PC-3 (cell line): ENCODE results near the gene CPEB2. TPM values are rescaled to one million over a fixed set of nuclear protein-coding genes. Genes with fewer than 3 reads are reported as not detected.

Experiments
- ATAC-seq: fragments of 200-7000 bp; cut with Tn5 transposase; 2 replicates; pipeline ENCODE4 v1.9.1; 2020; ENCODE audit warnings: mild to moderate bottlenecking, moderate library complexity
- BruUV-seq: library from RNA; stranded (reverse); fragments of 400-500 nt; replicated peaks from 2 replicates; lab custom pipeline; 2021; lab: Mats Ljungman, UMichigan
- CTCF ChIA-PET: fragments of 300-600 bp; sonication (Branson Sonifier 250); formaldehyde crosslinking; loops from one replicate; lab custom pipeline; 2022; ENCODE audit warnings: antibody characterized with exemption; lab: Charles Lee
- POLR2A ChIA-PET: fragments of 300-600 bp; sonication (Branson Sonifier 250); formaldehyde crosslinking; loops from one replicate; lab custom pipeline; 2022; ENCODE audit warnings: antibody characterized with exemption; ENCODE audit not compliant: unreplicated experiment; lab: Charles Lee
- DNase-seq: peaks from one replicate; pipeline ENCODE4 v3.0.0-alpha.2; 2015
- H2AFZ ChIP-seq: fragments of 300-600 bp; sonication (generic); 2 replicates; pipeline ENCODE4 v1.6.0; 2016; ENCODE audit warnings: antibody characterized with exemption, low read length
- H3F3A ChIP-seq: fragments of 300-600 bp; sonication (generic); one replicate; pipeline ENCODE4 v1.6.0; 2017; ENCODE audit warnings: antibody characterized with exemption, low read length, control low read depth, mild to moderate bottlenecking; ENCODE audit not compliant: unreplicated experiment
- H3K27ac ChIP-seq: fragments of 300-600 bp; sonication (generic); 2 replicates; pipeline ENCODE4 v1.5.1; 2016; ENCODE audit warnings: mild to moderate bottlenecking, low read length
- H3K27me3 ChIP-seq: fragments of 300-600 bp; sonication (generic); 2 replicates; pipeline ENCODE4 v1.6.1; 2016; ENCODE audit warnings: low read length, mixed read lengths
- H3K36me3 ChIP-seq: fragments of 300-600 bp; sonication (generic); 2 replicates; pipeline ENCODE4 v1.6.1; 2016; ENCODE audit warnings: low read depth, mixed run types, low read length, mixed read lengths
- H3K4me1 ChIP-seq: fragments of 300-600 bp; sonication (generic); 2 replicates; pipeline ENCODE4 v1.5.1; 2016; ENCODE audit warnings: low read length; ENCODE audit not compliant: insufficient read depth
- H3K4me2 ChIP-seq: fragments of 300-600 bp; sonication (generic); 2 replicates; pipeline ENCODE4 v1.6.0; 2016; ENCODE audit warnings: low read length
- H3K4me3 ChIP-seq: fragments of 300-600 bp; sonication (generic); 2 replicates; pipeline ENCODE4 v1.5.1; 2016; ENCODE audit warnings: mild to moderate bottlenecking, low read length, mixed read lengths
- H3K79me2 ChIP-seq: fragments of 300-600 bp; sonication (generic); 2 replicates; pipeline ENCODE4 v1.6.1; 2017; ENCODE audit warnings: low read length, mixed read lengths
- H3K9ac ChIP-seq: fragments of 300-600 bp; sonication (generic); 2 replicates; pipeline ENCODE4 v1.6.0; 2016; ENCODE audit warnings: mild to moderate bottlenecking, low read length
- H3K9me2 ChIP-seq: fragments of 300-600 bp; sonication (generic); replicated peaks from 2 replicates; pipeline ENCODE4 v1.6.1; 2016; ENCODE audit warnings: mixed run types, low read length, mixed read lengths
- H3K9me3 ChIP-seq: fragments of 300-600 bp; sonication (generic); 2 replicates; pipeline ENCODE4 v1.6.1; 2016; ENCODE audit warnings: low read length, mixed read lengths
- H4K20me1 ChIP-seq: fragments of 300-600 bp; sonication (generic); 2 replicates; pipeline ENCODE4 v1.6.1; 2016; ENCODE audit warnings: low read length, mixed read lengths
- CTCF ChIP-seq: fragments of 300-600 bp; sonication (generic); conservative IDR thresholded peaks from 2 replicates; pipeline ENCODE4 v1.5.1; 2017; ENCODE audit warnings: antibody characterized with exemption, low read depth, mild to moderate bottlenecking, low read length
- EZH2 ChIP-seq: fragments of 300-600 bp; sonication (generic); IDR thresholded peaks from one replicate; pipeline ENCODE4 v1.6.1; 2017; ENCODE audit warnings: antibody characterized with exemption, mild to moderate bottlenecking, low read length; ENCODE audit not compliant: unreplicated experiment
- EZH2phosphoT487 ChIP-seq: fragments of 300-600 bp; sonication (generic); IDR thresholded peaks from 2 replicates; pipeline ENCODE4 v1.6.1; 2018; ENCODE audit warnings: mild to moderate bottlenecking, antibody characterized with exemption, low read length, borderline replicate concordance
- intact Hi-C: fragments of 100-400 bp; cut with micrococcal nuclease; formaldehyde crosslinking; loops from 2 replicates; pipeline ENCODE4 v1.9.0; 2023
- total RNA-seq: library from RNA; depleted of rRNA; stranded (reverse); fragments of >200 nt; gene quantifications from 2 replicates; pipeline ENCODE4 v1.2.3, GENCODE V29; 2014

Gene CPEB2
- total RNA-seq, 1 experiment from 2014 or later, result 1.8 TPM

DNA sequence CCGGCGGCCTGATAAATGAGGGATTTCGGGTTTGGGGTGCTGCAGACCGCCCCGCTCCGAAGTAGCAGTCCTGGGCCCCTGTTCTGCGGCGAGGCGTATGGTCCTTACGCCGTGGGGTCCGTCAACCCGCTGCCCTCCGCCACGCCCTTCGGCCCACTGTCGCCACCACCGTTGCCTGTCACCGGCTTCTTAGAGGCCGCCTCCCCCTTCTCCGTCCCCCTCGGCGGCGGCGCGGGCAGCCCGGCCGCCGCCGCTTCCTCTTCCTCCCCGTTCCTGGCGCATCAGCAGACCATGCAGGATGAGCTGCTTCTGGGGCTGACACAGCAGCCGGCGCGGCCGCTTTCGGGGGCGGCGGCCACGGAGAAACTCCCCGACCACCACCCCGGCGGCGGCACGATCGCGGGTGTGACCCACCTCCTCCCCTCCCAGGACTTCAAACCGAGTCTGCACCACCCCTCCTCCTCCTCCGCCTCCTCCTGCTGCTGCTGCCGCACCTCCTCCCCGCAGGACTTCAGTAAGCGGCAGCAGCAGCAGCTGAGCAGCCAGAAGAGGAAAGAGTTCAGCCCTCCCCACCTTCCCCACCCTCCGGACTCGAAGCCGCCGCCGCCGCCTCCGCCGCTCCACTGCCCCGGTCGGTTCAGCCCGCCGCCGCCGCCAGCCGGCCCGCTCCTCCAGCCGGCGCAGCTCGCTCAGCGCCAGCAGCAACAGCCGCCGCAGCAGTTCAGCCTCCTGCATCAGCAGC, 549 bp downstream of the CPEB2 start:
- Histone ChIP-seq H3F3A (no peaks in the 10 kb centered on the region), H2AFZ (peak overlapping the region; percentile 98), H4K20me1 (peaks cover 9% of the 10 kb centered on the region; the same call in 1 of the 2 replicates), H3K4me2 (peak overlapping the region; percentile 93), H3K27ac (peak overlapping the region; percentile 83), H3K9me3 (no peaks in the 10 kb centered on the region), H3K9me2 (no peaks in the 10 kb centered on the region), H3K36me3 (no peaks in the 10 kb centered on the region), H3K27me3 (no peaks in the 10 kb centered on the region), H3K9ac (peak overlapping the region; percentile 78), H3K4me1 (peaks cover 17% of the 10 kb centered on the region; the same call in 1 of the 2 replicates), H3K4me3 (peak overlapping the region; percentile 96), H3K79me2 (peaks cover 39% of the 10 kb centered on the region)
- DNase-seq (peak; percentile 59), ATAC-seq (peak; percentile 23)
- ChIA-PET CTCF (no interaction called here), POLR2A (interaction anchor here (0.7 kb wide), 1 partner anchor 195 kb away, joined by 10 read pairs; no protein-coding TSS in a partner anchor)
- no TSS peak for BruUV-seq
- intact Hi-C loops, result loop anchor here (2.0 to 10.0 kb wide), 5 partner anchors 118 to 1348 kb away; no protein-coding TSS in a partner anchor
- no peak for TF ChIP-seq CTCF
- no peak for TF ChIP-seq EZH2
- no peak for TF ChIP-seq EZH2phosphoT487

- CTCF ChIA-PET, result no interaction called here
- Histone ChIP-seq H3K27ac (peak overlapping the region; percentile 83), H3K9me3 (no peaks in the 10 kb centered on the region), H3K79me2 (peaks cover 43% of the 10 kb centered on the region), H4K20me1 (peaks cover 9% of the 10 kb centered on the region; the same call in 1 of the 2 replicates), H3F3A (no peaks in the 10 kb centered on the region), H3K4me3 (peak overlapping the region; percentile 96), H3K4me1 (peaks cover 17% of the 10 kb centered on the region; the same call in 1 of the 2 replicates), H3K9ac (peak overlapping the region; percentile 78), H3K4me2 (peak overlapping the region; percentile 93), H2AFZ (peak overlapping the region; percentile 98; the same call in 1 of the 2 replicates), H3K9me2 (no peaks in the 10 kb centered on the region), H3K27me3 (no peaks in the 10 kb centered on the region), H3K36me3 (no peaks in the 10 kb centered on the region)
- no peak for TF ChIP-seq CTCF
- no peak for TF ChIP-seq EZH2phosphoT487
- no peak for TF ChIP-seq EZH2
- BruUV-seq, result no TSS peak
- intact Hi-C loops, result loop anchor here (2.0 to 10.0 kb wide), 5 partner anchors 119 to 1349 kb away; no protein-coding TSS in a partner anchor
- DNase-seq, result peak; percentile 18
- peak; percentile 6 for ATAC-seq
- POLR2A ChIA-PET, result interaction anchor here (0.7 kb wide), 1 partner anchor 195 kb away, joined by 10 read pairs; no protein-coding TSS in a partner anchor
Measured at GRCh38 chr4:15003401-15003890, 1.2 kb downstream of the CPEB2 start.
